Muscle of back (tissue), 13 donors: ENCODE results near the gene MAD2L1BP. TPM values are rescaled to one million over a fixed set of nuclear protein-coding genes. Genes with fewer than 3 reads are reported as not detected.
"Not testable (repeated sequence)": the region's sequence is repeated elsewhere in the genome, so short reads cannot be mapped to it uniquely, and the experiment has no call there.

ENCODE experiments used
- DNase-seq, 3 donors: peaks; one replicate each; pipeline versions ENCODE4 v3.0.0 to v3.0.0-alpha.2; 2013
- long read RNA-seq, 9 donors: transcript quantifications; one replicate each; lab custom pipeline, GENCODE V29; 2026
- polyA plus RNA-seq, 10 donors: library from polyadenylated mRNA; unstranded; fragments of 120-200 nt; gene quantifications; one replicate each; pipeline ENCODE4 v1.2.1, GENCODE V29; 2013; ENCODE audit not compliant: insufficient read length in 10 of 10

The MAD2L1BP gene
- 10 to 100 TPM; 16.0 to 19.8 (median 17.4) TPM for polyA plus RNA-seq
- long read RNA-seq, donor 1, transcript MAD2L1BP-201 (3 exons, 1,301 nt) = major isoform, 8 of 8 reads
- long read RNA-seq, donor 1, partial matches to known transcripts = 0 of 8 reads
- long read RNA-seq, donor 1, other reads (novel, unspliced or antisense) = 0 of 8 reads
- long read RNA-seq, donor 2, transcript MAD2L1BP-201 (3 exons, 1,301 nt) = major isoform, 9 of 9 reads
- long read RNA-seq, donor 2, partial matches to known transcripts = 0 of 9 reads
- long read RNA-seq, donor 2, other reads (novel, unspliced or antisense) = 0 of 9 reads
- long read RNA-seq, donor 3 = 0 reads
- long read RNA-seq, donor 4, transcript MAD2L1BP-201 (3 exons, 1,301 nt) = major isoform, 9 of 9 reads
- long read RNA-seq, donor 4, partial matches to known transcripts = 0 of 9 reads
- long read RNA-seq, donor 4, other reads (novel, unspliced or antisense) = 0 of 9 reads
- long read RNA-seq, donor 5, transcript MAD2L1BP-201 (3 exons, 1,301 nt) = major isoform, 8 of 17 reads
- long read RNA-seq, donor 5, partial matches to known transcripts = 9 of 17 reads
- long read RNA-seq, donor 5, other reads (novel, unspliced or antisense) = 0 of 17 reads
- long read RNA-seq, donor 6, transcript MAD2L1BP-201 (3 exons, 1,301 nt) = major isoform, 11 of 24 reads
- long read RNA-seq, donor 6, partial matches to known transcripts = 11 of 24 reads
- long read RNA-seq, donor 6, other reads (novel, unspliced or antisense) = 0 of 24 reads
- long read RNA-seq, donor 7, transcript MAD2L1BP-201 (3 exons, 1,301 nt) = major isoform, 9 of 10 reads
- long read RNA-seq, donor 7, partial matches to known transcripts = 0 of 10 reads
- long read RNA-seq, donor 7, other reads (novel, unspliced or antisense) = 0 of 10 reads
- long read RNA-seq, donor 8, transcript MAD2L1BP-201 (3 exons, 1,301 nt) = major isoform, 6 of 22 reads
- long read RNA-seq, donor 8, partial matches to known transcripts = 16 of 22 reads
- long read RNA-seq, donor 8, other reads (novel, unspliced or antisense) = 0 of 22 reads
- long read RNA-seq, donor 9, partial matches to known transcripts = 0 of 1 reads
- long read RNA-seq, donor 9, other reads (novel, unspliced or antisense) = 0 of 1 reads

DNA sequence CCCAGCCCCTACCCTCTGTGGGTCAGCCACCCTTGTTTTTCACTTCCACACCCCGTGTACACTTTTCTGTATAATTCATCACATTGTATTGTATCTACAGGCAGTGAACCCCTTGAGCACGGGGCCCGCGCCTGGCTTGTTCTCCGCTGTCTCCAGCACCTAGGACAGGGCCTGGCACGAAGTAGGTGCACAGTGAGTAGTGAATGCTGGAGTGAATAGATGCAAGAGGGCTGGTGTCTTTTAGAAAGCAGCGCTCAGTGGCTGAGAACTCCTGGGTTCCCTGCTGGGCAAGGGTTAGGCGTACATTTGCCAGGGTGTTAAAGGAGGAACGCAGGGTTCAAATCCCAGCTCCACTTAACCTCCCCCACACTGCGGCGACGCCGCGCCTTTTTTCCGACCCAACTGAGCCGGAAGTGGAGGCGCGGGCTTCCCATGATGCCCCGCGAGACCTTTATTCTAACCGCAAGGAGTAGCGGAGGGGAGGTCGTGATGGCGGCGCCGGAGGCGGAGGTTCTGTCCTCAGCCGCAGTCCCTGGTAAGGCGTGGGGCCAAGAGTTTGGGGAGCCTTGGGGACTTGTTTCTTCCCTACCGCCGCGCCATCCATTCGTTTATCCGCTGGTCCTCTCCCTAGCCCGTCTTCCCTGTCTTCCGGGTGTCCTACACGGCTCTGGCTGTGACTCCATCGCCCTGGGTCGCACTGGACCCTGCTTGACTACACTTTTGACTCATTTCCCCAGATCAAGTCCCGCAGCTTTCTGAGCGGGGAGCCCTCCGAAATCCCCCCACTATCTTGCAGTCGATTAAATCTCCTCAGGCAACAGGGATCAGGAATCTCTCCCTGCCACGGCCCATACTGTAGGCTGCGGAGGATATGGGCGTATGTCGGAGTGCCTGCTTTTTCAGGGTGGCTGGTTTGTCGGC, at the start of gene MAD2L1BP:
Gene MAD2L1BP (plus strand): TSS at position 454 of the 921 bp plus-strand sequence. CDS start 36 bp downstream, at position 490.
- peak; percentile 75 to 95 (median 90) for DNase-seq

DNA sequence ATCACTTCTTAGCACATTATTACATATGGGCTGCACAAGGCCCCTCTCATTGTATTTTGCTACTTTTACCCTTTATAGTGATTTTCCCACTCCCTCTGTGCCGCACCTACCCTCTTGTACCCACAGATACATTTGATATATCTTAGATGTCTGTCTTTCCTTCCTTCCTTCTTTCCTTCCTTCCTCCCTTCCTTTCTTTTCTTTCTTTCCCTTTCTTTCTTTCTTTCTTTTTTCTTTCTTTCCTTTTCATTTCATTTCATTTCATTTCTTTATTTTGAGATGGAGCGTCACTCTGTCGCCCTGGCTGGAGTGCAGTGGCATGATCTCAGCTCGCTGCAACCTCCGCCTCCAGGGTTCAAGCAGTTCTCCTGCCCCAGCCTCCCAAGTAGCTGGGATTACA, 47.4 kb upstream of the MAD2L1BP start:
- no peak for DNase-seq

DNA sequence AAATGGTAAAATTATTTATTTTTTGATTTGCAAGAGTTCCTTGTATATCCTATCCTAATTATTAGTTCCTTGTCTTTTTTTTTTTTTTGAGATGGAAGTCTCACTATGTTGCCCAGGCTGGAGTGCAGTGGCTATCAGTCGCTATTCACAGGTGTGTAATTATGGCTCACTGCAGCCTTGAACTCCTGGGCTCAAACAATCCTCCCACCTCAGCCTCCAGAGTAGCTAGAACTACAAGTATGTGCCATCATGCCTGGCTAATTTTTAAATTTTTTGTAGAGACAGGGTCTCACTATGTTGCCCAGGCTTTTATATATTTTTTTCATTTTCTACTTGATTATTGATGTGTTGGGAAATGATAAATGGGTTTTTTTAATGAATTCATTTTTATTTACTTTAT, 46.1 kb upstream of the MAD2L1BP start:
- DNase-seq = not testable (repeated sequence)

GRCh38 chr6:43593938-43594337, 41.7 kb upstream of the MAD2L1BP start:
- no peak for DNase-seq

DNA sequence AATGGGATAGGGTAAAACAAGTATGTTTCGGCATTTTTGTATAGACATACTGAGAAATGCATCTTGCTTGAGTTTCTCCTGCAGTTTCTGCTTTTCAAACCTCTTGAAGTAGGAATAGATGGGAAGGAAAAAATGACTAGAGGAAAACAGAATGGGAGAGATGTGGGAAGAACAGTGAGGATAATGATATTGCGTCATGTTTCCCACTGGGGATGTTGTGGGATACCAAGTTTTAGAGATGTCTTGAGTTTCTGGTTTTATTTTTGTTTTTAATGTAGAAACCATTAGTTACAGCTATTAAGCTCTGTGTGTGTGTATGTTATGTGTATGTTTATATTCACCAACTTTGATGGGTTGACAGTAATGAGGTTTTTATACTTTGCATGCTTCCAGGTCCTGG, 35.0 kb upstream of the MAD2L1BP start:
- no peak for DNase-seq

DNA sequence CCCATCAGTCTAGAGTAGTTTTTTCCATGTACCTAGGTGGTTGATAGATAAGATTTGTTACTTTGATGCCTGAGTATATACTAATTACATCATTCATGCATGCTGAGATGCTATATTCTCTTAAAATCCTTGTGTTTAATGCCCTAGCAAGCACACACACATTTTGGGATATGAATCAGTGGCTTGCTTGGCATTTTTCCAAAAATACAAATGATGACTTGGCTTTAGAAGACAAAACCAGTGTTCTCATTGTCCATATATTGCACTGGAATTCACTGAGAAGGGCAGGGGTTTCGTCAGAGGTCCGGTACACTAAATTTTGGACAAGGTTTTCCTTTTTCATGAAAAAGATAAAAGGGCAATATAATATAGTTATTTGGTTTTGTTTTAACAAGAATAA, 31.5 kb upstream of the MAD2L1BP start:
- peak in 1 of 3 donors; percentile 20 for DNase-seq

- no peak for DNase-seq
Observed at GRCh38 chr6:43606019-43606418, 29.6 kb upstream of the MAD2L1BP start.

GRCh38 chr6:43608310-43608763, 27.3 kb upstream of the MAD2L1BP start:
- DNase-seq = peak; percentile 54 to 80 (median 66)

DNA sequence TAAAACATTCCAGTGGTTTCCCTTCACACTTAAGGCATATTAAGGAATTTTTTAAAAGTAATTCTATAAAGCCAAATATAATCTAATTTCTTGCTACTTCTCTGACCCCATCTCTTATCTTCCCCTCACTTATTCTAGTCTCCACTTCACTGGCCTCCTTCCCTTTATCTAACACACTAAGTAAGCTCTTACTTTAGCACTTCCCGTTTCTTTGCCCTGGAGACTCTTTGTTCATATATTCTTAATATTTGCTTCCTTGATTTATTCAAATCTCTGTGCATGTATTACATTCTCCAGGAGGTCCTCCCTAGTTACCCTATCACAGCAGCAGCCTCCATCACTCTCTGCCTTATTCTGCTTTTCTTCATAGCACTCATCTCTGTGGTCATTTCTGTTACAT, 26.8 kb upstream of the MAD2L1BP start:
- DNase-seq = no peak

- no peak for DNase-seq
Observed at GRCh38 chr6:43609402-43609801, 26.2 kb upstream of the MAD2L1BP start.

DNA sequence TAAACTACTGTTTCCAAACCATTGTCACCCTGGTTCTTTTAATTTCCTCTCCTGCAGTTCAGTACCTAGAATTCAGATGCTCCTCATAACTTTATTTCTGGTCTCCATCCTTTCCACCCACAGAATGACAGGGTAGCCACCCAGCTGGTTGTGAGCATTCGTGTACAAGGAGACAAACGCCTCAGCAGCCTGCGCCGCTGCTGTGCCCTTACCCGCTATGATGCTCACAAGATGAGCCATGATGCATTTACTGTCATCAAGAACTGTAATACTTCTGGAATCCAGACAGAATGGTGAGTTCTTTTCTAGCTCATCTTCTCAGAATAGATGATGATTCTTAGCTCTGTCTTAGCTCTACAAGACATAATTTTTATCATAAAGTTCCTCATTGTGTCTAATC, 25.2 kb upstream of the MAD2L1BP start:
- no peak for DNase-seq

GRCh38 chr6:43613721-43614395, 21.8 kb upstream of the MAD2L1BP start:
- DNase-seq = no peak

GRCh38 chr6:43614396-43614730, 21.3 kb upstream of the MAD2L1BP start:
- DNase-seq = no peak

DNA sequence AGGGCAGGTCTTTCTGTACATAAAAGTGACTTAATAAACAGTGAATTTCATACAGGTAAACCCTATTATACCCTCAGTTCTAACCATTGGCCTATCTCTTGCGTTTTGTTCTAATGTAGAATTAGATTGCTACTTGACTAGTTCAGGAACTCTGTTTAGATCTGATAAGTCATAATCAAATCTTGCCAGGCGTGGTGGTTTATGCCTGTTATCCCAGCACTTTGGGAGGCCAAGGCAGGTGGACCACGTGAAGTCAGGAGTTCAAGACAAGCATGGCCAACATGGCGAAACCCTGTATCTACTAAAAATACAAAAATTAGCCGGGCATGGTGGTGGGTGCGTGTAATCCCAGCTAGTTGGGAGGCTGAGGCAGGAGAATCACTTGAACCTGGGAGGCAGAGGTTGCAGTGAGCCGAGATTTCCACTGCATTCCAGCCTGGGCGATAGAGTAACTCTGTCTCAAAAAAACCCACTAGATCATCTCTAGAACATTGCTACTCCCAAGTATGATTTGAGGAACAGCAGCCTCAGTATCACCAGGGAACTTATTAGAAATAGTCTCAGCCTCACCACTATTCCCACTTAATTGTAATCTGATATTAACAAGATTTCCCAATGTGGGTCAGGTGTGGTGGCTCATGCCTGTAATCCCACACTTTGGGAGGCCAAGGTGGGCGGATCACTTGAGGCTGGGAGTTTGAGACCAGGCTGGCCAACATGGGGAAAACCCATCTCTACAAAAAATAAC, 18.7 kb upstream of the MAD2L1BP start:
- DNase-seq = no peak

DNA sequence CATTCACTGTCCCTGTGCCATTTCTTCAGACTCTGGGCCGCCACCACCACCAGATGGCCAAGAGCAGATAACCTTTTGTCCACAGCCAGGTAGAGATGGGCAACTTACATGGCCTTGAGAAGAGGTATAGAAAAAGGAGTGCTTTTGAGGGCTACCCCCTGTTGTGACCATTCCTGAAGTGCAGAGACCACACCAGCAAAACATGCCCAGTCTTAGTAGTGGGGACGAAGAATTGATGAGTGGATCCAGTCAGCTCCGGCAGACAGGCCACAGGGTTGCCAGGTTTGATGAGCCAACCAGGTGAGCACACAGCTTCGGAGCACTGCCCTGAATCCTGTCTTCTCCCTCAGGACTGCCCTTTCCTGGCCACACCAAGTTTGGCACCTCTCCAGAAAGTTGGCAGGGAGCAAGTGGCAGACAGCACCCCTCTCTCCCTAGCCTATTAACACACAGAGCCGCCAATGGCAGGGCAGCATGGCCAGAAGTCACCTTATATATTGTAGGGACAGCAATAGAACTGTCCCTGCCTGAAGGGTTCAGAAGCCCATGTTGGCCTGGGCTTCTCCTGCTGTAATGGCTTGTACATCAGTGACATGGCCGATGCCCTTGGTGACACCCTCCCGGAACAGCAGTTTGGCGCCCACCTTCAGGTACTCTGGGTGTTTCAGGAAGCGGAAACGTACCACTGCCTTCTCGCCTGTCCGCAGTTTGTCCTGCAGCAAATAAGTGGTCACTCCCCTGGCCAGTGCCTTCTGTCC, 14.4 kb upstream of the MAD2L1BP start:
- no peak for DNase-seq

DNA sequence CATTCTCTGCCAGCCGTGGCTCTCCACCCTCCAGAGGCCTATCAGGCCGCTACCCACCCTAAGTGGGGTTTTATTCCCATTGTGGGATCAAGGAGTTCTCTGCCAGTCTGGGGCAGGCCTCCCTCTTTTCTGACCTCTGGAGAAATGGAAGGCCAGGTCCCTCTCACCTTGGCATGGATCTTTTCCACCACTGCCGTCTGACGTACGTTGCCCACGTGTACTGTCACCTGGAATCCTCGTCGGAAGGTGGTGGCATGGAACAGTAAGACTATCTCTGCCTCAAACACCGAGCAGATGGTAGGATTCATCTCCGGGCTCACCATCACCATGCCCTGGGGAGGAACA, 13.8 kb upstream of the MAD2L1BP start:
- DNase-seq = no peak

- DNase-seq = no peak
Observed at GRCh38 chr6:43622541-43622940, 13.1 kb upstream of the MAD2L1BP start.

DNA sequence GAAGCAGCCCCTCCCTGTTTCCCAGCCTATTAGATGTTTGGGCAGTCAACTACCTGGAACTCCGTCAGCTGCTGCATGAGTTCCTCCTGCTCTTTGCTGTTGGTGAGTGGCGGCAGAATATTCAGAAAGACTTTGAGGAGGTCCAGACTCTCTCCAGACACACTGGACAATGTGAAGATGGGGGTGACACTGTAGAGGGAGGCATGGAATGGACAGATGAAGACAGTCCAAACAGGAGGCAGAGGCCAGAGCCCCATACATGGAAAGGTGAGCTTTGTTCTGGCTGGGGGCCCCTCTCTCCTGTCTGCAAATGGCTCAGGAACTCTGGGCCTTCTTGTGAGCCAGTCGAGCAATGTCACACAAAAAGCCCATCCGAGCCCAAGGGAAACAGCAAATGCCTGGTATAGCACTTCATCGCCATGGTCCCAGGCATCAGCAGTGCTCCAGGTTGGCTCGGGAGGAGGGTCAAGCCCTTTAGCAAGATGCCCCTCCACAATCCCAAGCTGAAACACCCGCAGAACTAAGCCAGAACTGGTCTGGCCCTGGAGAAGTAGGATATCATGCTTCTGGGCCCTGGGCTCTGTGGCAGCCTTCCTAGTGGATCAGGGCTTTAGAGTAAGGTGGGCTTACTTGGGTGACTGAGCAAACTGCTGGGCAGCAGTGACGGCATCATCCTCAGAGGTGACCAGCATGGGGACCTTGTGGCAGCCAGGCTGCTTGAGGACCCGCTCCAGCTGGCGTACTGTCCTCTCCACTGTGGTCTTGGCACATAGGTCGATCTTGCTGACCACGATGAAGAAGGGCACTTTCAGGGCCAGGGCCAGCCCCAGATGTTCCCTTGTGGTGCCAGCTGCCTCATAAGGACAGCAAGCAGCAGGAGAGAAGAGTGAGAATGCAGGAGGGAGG, 11.5 kb upstream of the MAD2L1BP start:
- DNase-seq = no peak
